ENCODE results near the gene TEX38.

- no peak for TF ChIP-seq CTCF (IDR thresholded peaks at IDR 0.05)
- no peak for TF ChIP-seq POLR2AphosphoS5 (IDR thresholded peaks at IDR 0.05; ENCODE audit: low read depth, low read length)
- TF ChIP-seq REST (IDR thresholded peaks at IDR 0.05; ENCODE audit: insufficient read depth in 1 of 2, low read depth in 2 of 2, low read length in 1 of 2), result no peak
These were observed 20.5 kb downstream of the TEX38 start for GRCh38 chr1:46691997-46692790.

Measured in Panc1 (cell line).